GM19463 (cell line): ENCODE data around the gene C20orf144.

Source experiments
- ATAC-seq: cut with Tn5 transposase; IDR thresholded peaks from one replicate; pipeline ENCODE4 v1.9.1; 2021; ENCODE audit warnings: mild to moderate bottlenecking, moderate library complexity; ENCODE audit not compliant: unreplicated experiment

Gene C20orf144

GRCh38 chr20:33676121-33676520 is 14.0 kb downstream of the C20orf144 start:
- ATAC-seq, result no peak

- ATAC-seq, result no peak
These were observed 14.8 kb downstream of the C20orf144 start for GRCh38 chr20:33676652-33677645.

DNA sequence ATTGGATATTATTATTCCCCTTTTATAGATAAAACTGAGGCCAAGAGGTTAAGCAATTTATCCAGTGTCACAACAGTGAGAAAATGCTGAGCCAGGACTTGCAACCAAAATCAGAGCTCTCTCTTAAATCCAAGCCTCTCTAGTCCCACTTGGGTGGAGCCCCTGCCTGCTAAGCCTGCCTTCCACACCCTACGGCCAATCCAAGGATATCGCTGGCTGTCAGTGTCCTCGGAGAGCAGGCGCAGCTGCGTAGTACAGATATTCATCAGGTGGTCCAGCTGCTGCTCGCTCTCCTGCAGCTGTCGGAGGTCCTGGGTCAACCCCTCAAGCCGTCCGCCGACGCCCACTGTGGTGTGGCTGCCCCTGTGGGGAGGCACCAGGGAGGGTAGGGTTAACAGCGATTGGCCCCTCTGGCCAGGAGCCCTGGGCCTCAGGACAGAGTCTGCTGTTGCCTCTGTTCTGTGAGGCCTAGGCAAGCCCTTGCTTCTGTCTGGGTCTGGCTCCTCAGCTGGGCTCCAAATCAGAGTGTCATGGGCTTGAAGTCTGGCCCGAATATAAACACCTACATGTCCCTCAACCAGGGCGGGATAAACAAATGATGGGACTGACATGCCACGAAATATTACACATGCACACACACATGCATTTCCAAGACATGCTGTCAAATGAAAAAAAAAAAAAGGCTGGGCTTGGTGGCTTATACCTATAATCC is 16.0 kb downstream of the C20orf144 start:
- ATAC-seq, result no peak

- peak; percentile 79 for ATAC-seq
These were observed 17.8 kb downstream of the C20orf144 start for GRCh38 chr20:33679758-33680485.

- no peak for ATAC-seq
These were observed 18.6 kb downstream of the C20orf144 start for GRCh38 chr20:33680686-33681085.

GRCh38 chr20:33681288-33681687 is 19.2 kb downstream of the C20orf144 start:
- no peak for ATAC-seq

DNA sequence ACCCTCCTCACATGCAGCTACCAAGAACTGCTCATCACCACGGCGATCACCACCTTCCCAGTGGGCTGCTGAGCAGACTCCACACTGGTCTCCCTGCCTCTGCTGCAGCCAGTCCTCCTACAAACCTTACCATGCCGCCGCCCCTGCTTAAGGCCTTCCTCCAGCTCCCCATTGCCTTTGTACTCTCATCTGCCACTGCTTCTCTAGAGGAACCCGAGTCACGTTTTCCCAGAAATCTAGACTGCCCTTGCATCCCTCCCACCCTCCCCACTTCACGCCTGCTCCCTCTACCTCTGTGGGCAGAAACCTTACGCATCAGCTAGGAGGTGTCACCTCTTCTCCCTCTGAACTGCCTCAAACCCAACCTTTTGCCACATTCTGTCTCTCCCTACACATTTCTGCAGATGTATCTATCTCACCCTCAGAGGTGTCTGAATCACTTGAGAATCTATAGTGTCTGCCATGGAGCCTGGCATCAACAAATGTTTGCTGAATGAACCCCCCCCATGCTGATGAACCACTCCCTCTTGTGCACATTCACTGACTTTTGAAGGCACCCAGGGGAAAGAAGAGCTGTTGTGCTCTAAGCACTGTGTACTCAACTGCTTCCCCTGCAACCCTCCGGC is 19.7 kb downstream of the C20orf144 start:
- ATAC-seq, result no peak

GRCh38 chr20:33684533-33685327 is 22.6 kb downstream of the C20orf144 start:
- ATAC-seq, result no peak

- peak; percentile 34 for ATAC-seq
These were observed 23.4 kb downstream of the C20orf144 start for GRCh38 chr20:33685328-33686099.

DNA sequence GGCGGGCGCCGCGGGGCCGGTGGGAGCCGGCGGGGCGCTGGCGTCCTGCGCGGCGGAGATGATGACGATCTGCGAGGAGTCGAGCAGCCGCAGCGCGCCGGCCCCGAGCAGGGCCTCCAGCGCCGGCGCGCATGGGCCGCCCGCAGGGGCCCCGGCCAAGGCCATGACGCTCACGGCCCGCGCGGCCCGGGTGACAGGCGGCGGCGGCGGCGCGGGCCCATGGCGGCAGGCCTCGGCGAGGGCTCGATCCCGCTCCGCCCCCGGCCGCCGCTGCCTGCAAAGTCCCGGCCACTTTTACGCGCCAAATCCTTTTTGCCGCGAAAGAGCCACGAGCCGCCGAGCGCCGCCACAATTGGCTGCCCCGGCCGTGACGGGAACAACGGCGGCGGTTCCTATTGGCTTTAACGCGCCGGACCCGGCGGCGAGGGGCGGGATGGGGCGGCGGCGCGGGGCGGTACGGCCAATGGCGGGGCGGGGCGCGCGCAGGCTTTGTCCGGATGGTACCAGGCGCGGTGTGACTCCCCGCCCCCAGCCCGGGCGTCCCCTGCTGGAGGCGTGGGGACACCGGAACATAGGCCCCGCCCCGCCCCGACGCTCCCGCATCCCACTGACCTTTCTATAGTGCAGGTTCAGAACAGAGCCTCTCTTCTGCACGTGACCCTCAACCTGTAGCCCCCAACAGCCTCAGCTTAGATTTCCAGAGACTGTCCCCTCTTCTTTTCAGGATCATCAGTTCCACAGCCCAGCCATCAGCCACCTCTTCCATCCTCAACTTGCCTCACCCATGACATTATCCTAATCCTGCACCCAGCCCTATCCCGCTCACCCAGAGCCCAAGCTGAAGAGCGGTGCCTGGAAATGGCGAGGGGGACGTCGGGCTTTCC is 24.2 kb downstream of the C20orf144 start, which contains the start of gene E2F1:
Gene E2F1 (minus strand): TSS at position 286 of the 884 bp plus-strand sequence. CDS start 121 bp downstream, at position 165.
- ATAC-seq, result peak; percentile 87

DNA sequence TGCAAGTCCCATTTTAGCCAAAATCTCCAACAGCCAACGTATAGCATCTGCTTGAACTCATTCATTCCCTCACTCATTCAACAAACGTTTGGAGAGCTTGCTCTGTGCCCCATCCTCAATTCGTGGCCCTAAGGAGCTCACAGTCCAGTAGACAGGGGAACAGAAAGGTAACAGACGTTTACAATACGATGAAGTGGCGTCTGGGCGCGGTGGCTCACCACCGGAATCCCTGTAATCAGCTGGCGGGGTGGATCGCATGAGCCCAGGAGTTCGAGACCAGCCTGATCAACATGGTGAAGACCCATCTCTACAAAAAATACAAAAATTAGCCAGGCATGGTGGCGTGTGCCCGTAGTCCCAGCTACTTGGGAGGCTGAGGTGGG is 24.8 kb downstream of the C20orf144 start:
- no peak for ATAC-seq

DNA sequence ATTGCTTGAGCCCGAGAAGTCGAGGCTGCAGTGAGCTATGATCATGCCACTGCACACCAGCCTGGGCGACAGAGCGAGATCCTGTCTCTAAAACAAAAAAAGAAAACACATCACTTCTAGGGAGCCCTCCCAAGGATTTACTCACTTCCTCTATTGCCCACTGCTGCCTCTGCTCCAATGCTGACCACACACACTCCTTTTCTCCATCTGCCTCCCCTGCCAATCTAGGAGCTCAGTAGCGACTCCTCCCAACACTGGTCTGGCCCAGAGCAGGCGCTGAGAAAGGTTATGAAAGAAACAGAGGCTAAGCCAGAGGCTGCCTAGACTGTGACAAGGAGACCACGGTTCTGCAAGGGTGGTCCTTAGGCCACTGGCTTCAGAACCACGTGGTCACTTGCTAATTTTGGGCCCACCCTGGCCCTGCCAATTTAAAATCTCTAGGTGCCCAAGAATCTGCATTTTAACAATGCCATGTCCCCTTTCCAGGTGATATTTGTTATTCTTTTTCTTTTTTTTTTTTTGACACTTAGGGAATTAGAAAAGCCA is 25.3 kb downstream of the C20orf144 start:
- no peak for ATAC-seq

GRCh38 chr20:33687993-33688937 is 26.1 kb downstream of the C20orf144 start:
- no peak for ATAC-seq

DNA sequence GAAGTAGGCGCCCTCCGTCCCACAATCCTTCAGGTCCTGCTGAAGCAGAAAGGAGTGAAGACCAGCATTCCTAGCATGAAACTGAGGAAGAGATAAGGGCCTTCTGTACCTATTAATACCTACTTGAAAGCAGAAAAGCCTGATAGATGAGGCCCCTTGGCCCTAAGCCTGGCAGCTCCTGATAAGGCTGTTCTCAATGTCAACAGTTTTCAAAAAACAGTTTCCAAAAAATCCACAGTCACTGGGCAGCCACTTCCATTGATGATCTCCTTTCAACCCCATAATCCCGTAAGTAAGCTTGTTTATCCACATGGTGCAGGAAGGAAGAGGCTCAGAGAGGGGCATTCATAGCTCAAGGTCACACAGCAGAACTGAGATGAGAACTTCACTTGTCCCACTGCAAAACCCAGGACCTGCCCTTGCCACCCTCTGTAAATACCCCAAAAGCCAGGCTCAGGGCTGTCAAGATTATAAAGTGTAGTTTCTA is 26.9 kb downstream of the C20orf144 start:
- no peak for ATAC-seq

- ATAC-seq, result no peak
These were observed 27.4 kb downstream of the C20orf144 start for GRCh38 chr20:33689493-33689892.

GRCh38 chr20:33689973-33690372 is 27.8 kb downstream of the C20orf144 start:
- ATAC-seq, result no peak

GRCh38 chr20:33693289-33693688 is 31.2 kb downstream of the C20orf144 start:
- no peak for ATAC-seq
